GF-D8 (cell line): ENCODE results near the gene RBFOX1.

Experiments used
- DNase-seq: peaks from one replicate; lab custom pipeline; 2025; lab: John Stamatoyannopoulos, UW

RBFOX1 gene

GRCh38 chr16:7524419-7524818 lies 191.8 kb downstream of the RBFOX1 start:
- DNase-seq = no peak

GRCh38 chr16:7526736-7527135 lies 194.1 kb downstream of the RBFOX1 start:
- DNase-seq = no peak

GRCh38 chr16:7532534-7532933 lies 199.9 kb downstream of the RBFOX1 start:
- no peak for DNase-seq

GRCh38 chr16:7534749-7535148 lies 202.1 kb downstream of the RBFOX1 start:
- no peak for DNase-seq

GRCh38 chr16:7541026-7541425 lies 208.4 kb downstream of the RBFOX1 start:
- no peak for DNase-seq

- no peak for DNase-seq
These were observed 212.6 kb downstream of the RBFOX1 start for GRCh38 chr16:7545251-7545650.

- no peak for DNase-seq
These were observed 214.3 kb downstream of the RBFOX1 start for GRCh38 chr16:7546948-7547347.

- no peak for DNase-seq
These were observed 215.1 kb downstream of the RBFOX1 start for GRCh38 chr16:7547736-7548135.

GRCh38 chr16:7548796-7549318 lies 216.2 kb downstream of the RBFOX1 start:
- DNase-seq = no peak

- DNase-seq = no peak
These were observed 217.5 kb downstream of the RBFOX1 start for GRCh38 chr16:7550096-7550495.

- no peak for DNase-seq
These were observed 222.8 kb downstream of the RBFOX1 start for GRCh38 chr16:7555459-7555858.

GRCh38 chr16:7561908-7562405 lies 229.3 kb downstream of the RBFOX1 start:
- no peak for DNase-seq

- no peak for DNase-seq
These were observed 233.7 kb downstream of the RBFOX1 start for GRCh38 chr16:7566360-7566759.

GRCh38 chr16:7571366-7571765 lies 238.7 kb downstream of the RBFOX1 start:
- DNase-seq = no peak

GRCh38 chr16:7577588-7577987 lies 244.9 kb downstream of the RBFOX1 start:
- no peak for DNase-seq

- no peak for DNase-seq
These were observed 246.8 kb downstream of the RBFOX1 start for GRCh38 chr16:7579454-7579853.

GRCh38 chr16:7581175-7581574 lies 248.5 kb downstream of the RBFOX1 start:
- DNase-seq = no peak

GRCh38 chr16:7583396-7583795 lies 250.8 kb downstream of the RBFOX1 start:
- DNase-seq = no peak

- DNase-seq = no peak
These were observed 251.9 kb downstream of the RBFOX1 start for GRCh38 chr16:7584561-7584960.

GRCh38 chr16:7585705-7586104 lies 253.1 kb downstream of the RBFOX1 start:
- DNase-seq = no peak

- no peak for DNase-seq
These were observed 258.3 kb downstream of the RBFOX1 start for GRCh38 chr16:7590934-7591333.

- no peak for DNase-seq
These were observed 263.7 kb downstream of the RBFOX1 start for GRCh38 chr16:7596308-7596707.

- no peak for DNase-seq
These were observed 265.0 kb downstream of the RBFOX1 start for GRCh38 chr16:7597677-7598076.

- DNase-seq = no peak
These were observed 268.5 kb downstream of the RBFOX1 start for GRCh38 chr16:7601100-7601499.
